H1 (cell line): ENCODE measurements around the gene TRPC4. TPM values are rescaled to one million over a fixed set of nuclear protein-coding genes. Genes with fewer than 3 reads are reported as not detected.

Experiments
- E2F6 ChIP-seq: IDR thresholded peaks from 2 replicates; pipeline ENCODE4 v1.6.1; 2012; ENCODE audit warnings: inconsistent platforms
- EGR1 ChIP-seq: IDR thresholded peaks from 2 replicates; pipeline ENCODE4 v1.6.1; 2011; ENCODE audit warnings: low read depth, low read length, borderline replicate concordance
- GABPA ChIP-seq: IDR thresholded peaks from 2 replicates; pipeline ENCODE4 v1.6.1; 2011; ENCODE audit warnings: mild to moderate bottlenecking, low read length, moderate library complexity, borderline replicate concordance; ENCODE audit not compliant: insufficient read depth
- GTF2F1 ChIP-seq: IDR thresholded peaks from 2 replicates; pipeline ENCODE4 v1.6.1; 2012; ENCODE audit warnings: low read depth, low read length, improper control_type of control experiment, borderline replicate concordance
- JUN ChIP-seq: IDR thresholded peaks from 2 replicates; pipeline ENCODE4 v1.6.1; 2011; ENCODE audit warnings: low read depth, mild to moderate bottlenecking, improper control_type of control experiment, low read length
- JUND ChIP-seq: IDR thresholded peaks from 2 replicates; pipeline ENCODE4 v1.6.1; 2011; ENCODE audit warnings: mild to moderate bottlenecking, improper control_type of control experiment, low read length
- KDM4A ChIP-seq: IDR thresholded peaks from one replicate; pipeline ENCODE4 v1.7.1; 2012; ENCODE audit warnings: low read depth, mild to moderate bottlenecking, moderate library complexity, low read length, inconsistent platforms; ENCODE audit not compliant: severe bottlenecking
- MAX ChIP-seq: IDR thresholded peaks from 2 replicates; pipeline ENCODE4 v1.6.1; 2012; ENCODE audit warnings: inconsistent platforms
- PHF8 ChIP-seq: fragments of 200-600 bp; sonication (generic); conservative IDR thresholded peaks from 2 replicates; pipeline ENCODE4 v1.7.1; 2012; ENCODE audit warnings: low read depth, mild to moderate bottlenecking, inconsistent platforms, low read length, moderate library complexity
- POLR2A ChIP-seq, 2 experiments: IDR thresholded peaks; 1 replicate in 1 of 2; 2 replicates in 1 of 2; pipeline ENCODE4 v1.6.1; 2011; ENCODE audit warnings: low read depth in 2 of 2, low read length in 2 of 2, mild to moderate bottlenecking in 2 of 2; ENCODE audit errors: control extremely low read depth in 1 of 2
- RAD21 ChIP-seq, 2 experiments: IDR thresholded peaks in 1 of 2; conservative IDR thresholded peaks in 1 of 2; 2 replicates each; pipeline ENCODE4 v1.6.1; 2011; ENCODE audit warnings: low read depth in 2 of 2, low read length in 2 of 2, improper control_type of control experiment in 1 of 2, inconsistent platforms in 1 of 2, mild to moderate bottlenecking in 1 of 2, moderate library complexity in 1 of 2
- SUZ12 ChIP-seq: fragments of 200-600 bp; sonication (generic); IDR thresholded peaks from 2 replicates; pipeline ENCODE4 v1.6.1; 2012; ENCODE audit warnings: mild to moderate bottlenecking, inconsistent platforms, low read length, moderate library complexity, mixed read lengths
- TAF7 ChIP-seq: optimal IDR thresholded peaks from 2 replicates; pipeline ENCODE3; 2011; ENCODE audit warnings: low read depth, mild to moderate bottlenecking, inconsistent platforms, low read length, moderate library complexity, borderline replicate concordance
- polyA plus RNA-seq, 7 experiments: library from polyadenylated mRNA; depleted of rRNA in 3 of 7; stranded (reverse) in 5 of 7; unstranded in 2 of 7; fragments of >200 nt in 5 of 7; fragments of 200-250 nt in 2 of 7; gene quantifications; 1 replicate in 5 of 7; 2 replicates in 1 of 7; 4 replicates in 1 of 7; pipeline versions ENCODE4 v1.2.1 to v1.2.3, GENCODE V29; 2011 to 2013; ENCODE audit warnings: missing spikeins in 2 of 7, mixed read lengths in 2 of 7
- total RNA-seq: library from RNA; stranded (reverse); fragmentation: NEBNext Ultra II Directional; extraction: Animal tissue kit (Norgen Biotek cat#: 25700); gene quantifications from 2 replicates; pipeline ENCODE4 v1.2.1, GENCODE V29; 2021

The TRPC4 gene
- total and polyA plus RNA-seq, 2 of the 8 experiments (the other 6 are each of a cell fraction or from before 2014, with no cell fraction given) = 12.3 to 14.7 TPM

GRCh38 chr13:37869756-37870488 is at the start of gene TRPC4 (continued):
- TF ChIP-seq JUND (no peak), TAF7 (no peak), E2F6 (0 out of 2 replicates have a peak, but pooled peaks have one; percentile 16), RAD21 (IDR thresholded peaks at IDR 0.05 in 1 of 2, conservative IDR thresholded peaks at IDR 0.05 in 1 of 2; ENCODE audit: low read depth in 2 of 2, low read length in 2 of 2) (peak; percentile 91), MAX (peak; percentile 10; the same call in 1 of the 2 replicates), KDM4A (peak; percentile 55), EGR1 (no peak), JUN (no peak), POLR2A (IDR thresholded peaks at IDR 0.05; ENCODE audit: control extremely low read depth in 1 of 2, low read depth in 2 of 2, low read length in 2 of 2) (no peak; a peak in 1 of 3 replicates), SUZ12 (no peak), GTF2F1 (no peak), GABPA (no peak), PHF8 (no peak; the same call in 1 of the 2 replicates)
